K562 (cell line): Measurements from ENCODE around the gene HSD11B2. TPM values are rescaled to one million over a fixed set of nuclear protein-coding genes. Genes with fewer than 3 reads are reported as not detected.

Source experiments
- ARID4B ChIP-seq: sonication (generic); formaldehyde crosslinking; IDR thresholded peaks from 2 replicates; pipeline ENCODE4 v1.8.0; 2022; ENCODE audit warnings: mild to moderate bottlenecking, missing genetic modification reagents
- CBFA2T2 ChIP-seq: fragments of 450-650 bp; conservative IDR thresholded peaks from 2 replicates; pipeline ENCODE4 v1.6.1; 2017; ENCODE audit warnings: mild to moderate bottlenecking
- CREM ChIP-seq: IDR thresholded peaks from 2 replicates; pipeline ENCODE4 v1.6.1; 2014; ENCODE audit warnings: antibody characterized with exemption, low read depth
- FOXP4 ChIP-seq: sonication (generic); formaldehyde crosslinking; IDR thresholded peaks from 2 replicates; pipeline ENCODE4 v1.8.0; 2022; ENCODE audit warnings: mild to moderate bottlenecking, missing genetic modification reagents, borderline replicate concordance
- KDM1A ChIP-seq, 2 experiments: fragments of 450-650 bp; IDR thresholded peaks; 2 replicates each; pipeline ENCODE4 v1.6.1; 2016; ENCODE audit warnings: mild to moderate bottlenecking in 2 of 2
- MTA3 ChIP-seq: fragments of 450-650 bp; formaldehyde crosslinking; IDR thresholded peaks from 2 replicates; pipeline ENCODE4 v1.6.1; 2017; ENCODE audit warnings: mild to moderate bottlenecking, borderline replicate concordance
- SIRT6 ChIP-seq: IDR thresholded peaks from one replicate; pipeline ENCODE4 v1.6.1; 2012; ENCODE audit warnings: low read depth, mild to moderate bottlenecking, control low read depth, inconsistent platforms, low read length, moderate library complexity
- TAL1 ChIP-seq: fragments of 450-650 bp; IDR thresholded peaks from 2 replicates; pipeline ENCODE4 v1.6.1; 2016; ENCODE audit warnings: mild to moderate bottlenecking
- TBP ChIP-seq: optimal IDR thresholded peaks from 2 replicates; pipeline ENCODE3; 2011; ENCODE audit warnings: low read depth, low read length, improper control_type of control experiment
- TEAD1 ChIP-seq, 2 experiments: fragments of 450-650 bp in 1 of 2; sonication (generic) in 1 of 2; formaldehyde crosslinking; IDR thresholded peaks; 2 replicates each; pipeline versions ENCODE4 v1.4.0 to v1.8.0; 2020 to 2022; ENCODE audit warnings: mild to moderate bottlenecking in 2 of 2, missing genetic modification reagents in 1 of 2
- XRCC5 ChIP-seq: fragments of 200-400 bp; formaldehyde crosslinking; IDR thresholded peaks from 2 replicates; pipeline ENCODE4 v1.6.1; 2017; ENCODE audit warnings: low read depth, mild to moderate bottlenecking, low read length
- ZBTB11 ChIP-seq, 3 experiments: fragments of 200-800 bp in 1 of 3; fragments of 250-450 bp in 1 of 3; fragments of 450-650 bp in 1 of 3; sonication (Bioruptor Pico) in 1 of 3; sonication (Bioruptor generic) in 1 of 3; formaldehyde crosslinking in 1 of 3; IDR thresholded peaks; 2 replicates each; pipeline versions ENCODE4 v1.6.1 to v1.8.0; 2016 to 2022; ENCODE audit warnings: mild to moderate bottlenecking in 2 of 3, missing genetic modification characterization in 2 of 3, missing compliant biosample characterization in 1 of 3, moderate library complexity in 1 of 3
- ZFX ChIP-seq: sonication (generic); formaldehyde crosslinking; IDR thresholded peaks from 2 replicates; pipeline ENCODE4 v1.8.0; 2022; ENCODE audit warnings: mild to moderate bottlenecking, missing genetic modification reagents, moderate library complexity
- ZNF174 ChIP-seq: fragments of 250-450 bp; sonication (Bioruptor Pico); IDR thresholded peaks from 2 replicates; pipeline ENCODE4 v1.4.0; 2020; ENCODE audit warnings: mild to moderate bottlenecking
- ZNF395 ChIP-seq: fragments of 200-800 bp; sonication (Bioruptor generic); IDR thresholded peaks from 2 replicates; pipeline ENCODE4 v1.6.1; 2017; ENCODE audit warnings: missing genetic modification characterization, missing compliant biosample characterization
- polyA plus RNA-seq, 8 experiments: library from polyadenylated mRNA; depleted of rRNA in 4 of 8; stranded (reverse) in 5 of 8; unstranded in 3 of 8; fragments of >200 nt; fragmentation: Nextera tagmentation in 2 of 8; fragmentation: Illumina TruSeq in 1 of 8; extraction: Ambion mirVana in 2 of 8; extraction: Trizol in 1 of 8; gene quantifications; 2 replicates each; pipeline versions ENCODE4 v1.2.1 to v1.2.3, GENCODE V29; 2011 to 2014; ENCODE audit warnings: inconsistent platforms in 1 of 8, missing spikeins in 1 of 8
- total RNA-seq, 7 experiments: library from RNA; depleted of rRNA in 6 of 7; stranded (reverse); fragments of >200 nt in 6 of 7; fragmentation: Illumina TruSeq in 2 of 7; extraction: Trizol in 2 of 7; gene quantifications; 2 replicates each; pipeline versions ENCODE4 v1.2.1 to v1.2.3, GENCODE V29; 2011 to 2021; ENCODE audit warnings: low replicate concordance in 1 of 7

Gene HSD11B2
- total and polyA plus RNA-seq, 9 of the 15 experiments (the other 6 are each of a cell fraction or from before 2014, with no cell fraction given) = 0.08 to 2.0 (median 0.79) TPM

GRCh38 chr16:67480833-67481560 is 50.1 kb downstream of the HSD11B2 start, which contains the start of gene ATP6V0D1 (continued):
- peak; percentile 100 for TF ChIP-seq ARID4B (CRISPR knock-in tag)
- TF ChIP-seq ZFX (CRISPR knock-in tag) = peak; percentile 94
- peak; percentile 93 for TF ChIP-seq CREM
- 0 out of 2 replicates have a peak, but pooled peaks have one; percentile 4 for TF ChIP-seq TAL1
- TF ChIP-seq FOXP4 = peak; percentile 72; the same call in 1 of the 2 replicates
- TF ChIP-seq CBFA2T2 = peak; percentile 99
- peak; percentile 93 for TF ChIP-seq ZNF395 (CRISPR knock-in tag)
- no peak for TF ChIP-seq KDM1A (IDR thresholded peaks at IDR 0.05)
- TF ChIP-seq SIRT6 = no peak
- TF ChIP-seq MTA3 = peak; percentile 75; the same call in 1 of the 2 replicates
- peak; percentile 60 for TF ChIP-seq XRCC5
- TF ChIP-seq TEAD1 (CRISPR knock-in tag; IDR thresholded peaks at IDR 0.05) = peak in 1 of 2 experiments; percentile 76; a peak in 2 of 4 replicates
- TF ChIP-seq ZBTB11 (CRISPR knock-in tag; IDR thresholded peaks at IDR 0.05) = peak in 1 of 3 experiments; percentile 73; a peak in 2 of 6 replicates
- peak; percentile 78 for TF ChIP-seq TBP
- no peak for TF ChIP-seq ZNF174 (CRISPR knock-in tag)
